ENCODE data around the gene F5. TPM values are rescaled to one million over a fixed set of nuclear protein-coding genes. Genes with fewer than 3 reads are reported as not detected.

Gene F5
- total and polyA plus RNA-seq, 2 of the 13 experiments (the other 11 are each of a cell fraction or from before 2014, with no cell fraction given) = 38.3 to 64.0 TPM

GRCh38 chr1:169488157-169488556 lies 98.1 kb downstream of the F5 start:
- H3K9me3 ChIP-seq (ENCODE audit: low read length) = no peaks in the 10 kb centered on the region
- ATAC-seq (no peak), DNase-seq (ENCODE audit: low spot score) (no peak), FAIRE-seq (no peak)
- H3K27me3 ChIP-seq (ENCODE audit: control insufficient read depth in 1 of 2, insufficient read depth in 2 of 2, low read length in 2 of 2) = no peaks in the 10 kb centered on the region; a peak in 1 of 5 replicates
- H4K20me1 ChIP-seq (ENCODE audit: insufficient read depth, low read length) = peaks cover 13% of the 10 kb centered on the region
- H3K4me2 ChIP-seq (ENCODE audit: low read depth, low read length) = peak overlapping the region; percentile 86
- TF ChIP-seq ZMYM2 (CRISPR knock-in tag; IDR thresholded peaks at IDR 0.05) (no peak), NRL (CRISPR knock-in tag; IDR thresholded peaks at IDR 0.05; ENCODE audit: borderline replicate concordance) (no peak), HMGXB4 (CRISPR knock-in tag; IDR thresholded peaks at IDR 0.05; ENCODE audit: borderline replicate concordance in 1 of 2, low read depth in 1 of 2) (no peak), KAT8 (CRISPR knock-in tag; IDR thresholded peaks at IDR 0.05) (no peak), POGZ (CRISPR knock-in tag; IDR thresholded peaks at IDR 0.05) (no peak), SMARCC2 (IDR thresholded peaks at IDR 0.05) (no peak), JUNB (CRISPR knock-in tag; IDR thresholded peaks at IDR 0.05; ENCODE audit: borderline replicate concordance) (no peak), BATF2 (CRISPR knock-in tag; IDR thresholded peaks at IDR 0.05) (no peak), NFYC (CRISPR knock-in tag; IDR thresholded peaks at IDR 0.05) (no peak), PAWR (CRISPR knock-in tag; IDR thresholded peaks at IDR 0.05; ENCODE audit: borderline replicate concordance) (no peak), TCF7L2 (IDR thresholded peaks at IDR 0.05; ENCODE audit: low read depth, low read length) (no peak), SP5 (CRISPR knock-in tag; IDR thresholded peaks at IDR 0.05; ENCODE audit: borderline replicate concordance, low read depth) (no peak), CENPBD1 (CRISPR knock-in tag; IDR thresholded peaks at IDR 0.05; ENCODE audit: borderline replicate concordance, low read depth) (no peak), ZNF329 (CRISPR knock-in tag; IDR thresholded peaks at IDR 0.05; ENCODE audit: low read depth) (no peak), ZSCAN9 (CRISPR knock-in tag; IDR thresholded peaks at IDR 0.05; ENCODE audit: borderline replicate concordance) (no peak), ZNF777 (CRISPR knock-in tag; IDR thresholded peaks at IDR 0.05) (no peak)
- in situ Hi-C loops (cut with HindIII; ENCODE audit: extremely low pct_ligation_motif_present, low pct_unique_long_range_greater_than_20kb) (no loop called here), intact Hi-C loops (cut with micrococcal nuclease; ENCODE audit: unreplicated experiment) (loop anchor here (5.0 to 10.0 kb wide), 2 partner anchors 34 to 383 kb away; partner anchors contain the start of gene ATP1B1)
- CTCF ChIA-PET (ENCODE audit: low intra/inter-chr PET ratio, low total read pairs) = no interaction called here
- peaks cover 49% of the 10 kb centered on the region for H3K4me1 ChIP-seq (ENCODE audit: insufficient read depth, low read length)
- POLR2A ChIA-PET = no interaction called here
- no TSS peak for BruUV-seq (replicated peaks)
- H3K9ac ChIP-seq (ENCODE audit: insufficient read depth, low read depth, low read length) = no peak overlapping the region
- no peak overlapping the region for H3K27ac ChIP-seq (ENCODE audit: extremely low read length, insufficient read depth, low read length)
- WGBS (ENCODE audit: low lambda C conversion rate) = 94% methylated on average over 4 of the region's 4 CpGs
- H3K36me3 ChIP-seq (replicated peaks in 1 of 2; ENCODE audit: control insufficient read depth in 1 of 2, insufficient read depth in 2 of 2, low read length in 2 of 2) = no peaks in the 10 kb centered on the region
- peaks cover 40% of the 10 kb centered on the region for H3K79me2 ChIP-seq (ENCODE audit: insufficient read depth, low read length)
- H2AFZ ChIP-seq (ENCODE audit: low read length) = no peak overlapping the region
- no peak overlapping the region for H3K4me3 ChIP-seq (replicated peaks in 1 of 3; ENCODE audit: insufficient read depth in 1 of 3, low read depth in 2 of 3, low read length in 3 of 3)

Measured in HepG2 (cell line).